DND-41 (cell line): ENCODE measurements around the gene OR52K2.

ENCODE experiments used
- EZH2 ChIP-seq: IDR thresholded peaks from 3 replicates; pipeline ENCODE4 v1.6.1; 2012; ENCODE audit warnings: borderline replicate concordance, low read depth, mild to moderate bottlenecking, moderate library complexity, low read length, inconsistent platforms; ENCODE audit not compliant: severe bottlenecking
- TF ChIP-seq, protein P1 (sequence below): IDR thresholded peaks from 2 replicates; pipeline ENCODE4 v1.5.1; 2012; ENCODE audit warnings: borderline replicate concordance, low read length, moderate library complexity, mild to moderate bottlenecking; ENCODE audit not compliant: poor library complexity, severe bottlenecking; ENCODE audit errors: extremely low read depth

DNA sequence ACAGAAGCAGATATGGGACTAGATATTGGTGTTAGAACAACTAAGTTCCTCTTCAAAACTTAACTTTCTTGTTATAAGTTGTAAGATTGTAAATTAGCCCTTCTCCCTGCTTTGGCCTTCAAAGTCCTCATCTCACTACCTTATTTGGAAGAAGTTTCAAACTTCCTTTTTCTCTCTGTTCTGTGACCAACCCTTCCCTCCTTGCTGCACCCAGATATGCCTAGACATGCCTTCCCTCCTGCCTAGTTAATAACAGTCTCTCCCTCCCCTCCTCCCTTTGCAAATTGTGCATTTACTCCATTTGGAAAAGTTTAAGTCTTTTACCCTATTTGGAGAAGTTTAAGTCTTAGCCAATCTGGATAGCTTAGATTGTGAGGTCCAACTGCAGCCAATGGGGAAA, 4.9 kb downstream of the OR52K2 start:
- TF ChIP-seq, protein P1, sequence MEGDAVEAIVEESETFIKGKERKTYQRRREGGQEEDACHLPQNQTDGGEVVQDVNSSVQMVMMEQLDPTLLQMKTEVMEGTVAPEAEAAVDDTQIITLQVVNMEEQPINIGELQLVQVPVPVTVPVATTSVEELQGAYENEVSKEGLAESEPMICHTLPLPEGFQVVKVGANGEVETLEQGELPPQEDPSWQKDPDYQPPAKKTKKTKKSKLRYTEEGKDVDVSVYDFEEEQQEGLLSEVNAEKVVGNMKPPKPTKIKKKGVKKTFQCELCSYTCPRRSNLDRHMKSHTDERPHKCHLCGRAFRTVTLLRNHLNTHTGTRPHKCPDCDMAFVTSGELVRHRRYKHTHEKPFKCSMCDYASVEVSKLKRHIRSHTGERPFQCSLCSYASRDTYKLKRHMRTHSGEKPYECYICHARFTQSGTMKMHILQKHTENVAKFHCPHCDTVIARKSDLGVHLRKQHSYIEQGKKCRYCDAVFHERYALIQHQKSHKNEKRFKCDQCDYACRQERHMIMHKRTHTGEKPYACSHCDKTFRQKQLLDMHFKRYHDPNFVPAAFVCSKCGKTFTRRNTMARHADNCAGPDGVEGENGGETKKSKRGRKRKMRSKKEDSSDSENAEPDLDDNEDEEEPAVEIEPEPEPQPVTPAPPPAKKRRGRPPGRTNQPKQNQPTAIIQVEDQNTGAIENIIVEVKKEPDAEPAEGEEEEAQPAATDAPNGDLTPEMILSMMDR: no peak
- no peak for TF ChIP-seq EZH2
